MCF 10A (cell line): ENCODE data around the gene CCDC88B. TPM values are rescaled to one million over a fixed set of nuclear protein-coding genes. Genes with fewer than 3 reads are reported as not detected.

Experiments used
- BruUV-seq: library from RNA; stranded (reverse); fragments of 400-500 nt; replicated peaks from 2 replicates; lab custom pipeline; 2021; lab: Mats Ljungman, UMichigan
- CTCF ChIA-PET: fragments of 300-600 bp; sonication (Branson Sonifier 250); formaldehyde crosslinking; extraction: SDS; loops from one replicate; lab custom pipeline; 2021; ENCODE audit warnings: antibody characterized with exemption, inconsistent platforms; lab: Yijun Ruan, JAX
- POLR2A ChIA-PET: fragments of 300-600, 350-650 bp; sonication (Branson Sonifier 250); formaldehyde crosslinking; extraction: SDS; loops from one replicate; lab custom pipeline; 2020; ENCODE audit warnings: antibody characterized with exemption, inconsistent platforms; lab: Yijun Ruan, JAX
- DNase-seq: peaks from one replicate; pipeline ENCODE4 v3.0.0-alpha.2; 2018; ENCODE audit not compliant: unreplicated experiment
- H3K27ac Mint-ChIP-seq: one replicate; pipeline ENCODE4 v1.8.0; 2022; ENCODE audit warnings: mild to moderate bottlenecking, low read depth, mixed read lengths; ENCODE audit not compliant: unreplicated experiment
- H3K27me3 Mint-ChIP-seq: one replicate; pipeline ENCODE4 v1.8.0; 2022; ENCODE audit warnings: mixed read lengths; ENCODE audit not compliant: insufficient read depth, unreplicated experiment
- H3K36me3 Mint-ChIP-seq: one replicate; pipeline ENCODE4 v1.8.0; 2022; ENCODE audit warnings: mild to moderate bottlenecking, moderate library complexity, mixed read lengths; ENCODE audit not compliant: insufficient read depth, unreplicated experiment
- H3K4me1 Mint-ChIP-seq: one replicate; pipeline ENCODE4 v1.8.0; 2022; ENCODE audit warnings: mixed read lengths; ENCODE audit not compliant: insufficient read depth, unreplicated experiment
- H3K4me3 Mint-ChIP-seq: one replicate; pipeline ENCODE4 v1.8.0; 2022; ENCODE audit warnings: mild to moderate bottlenecking, moderate library complexity, mixed read lengths; ENCODE audit not compliant: unreplicated experiment
- H3K9me3 Mint-ChIP-seq: one replicate; pipeline ENCODE4 v1.8.0; 2022; ENCODE audit warnings: mixed read lengths; ENCODE audit not compliant: unreplicated experiment
- intact Hi-C: fragments of 100-400 bp; cut with micrococcal nuclease; formaldehyde crosslinking; loops from 2 replicates; pipeline ENCODE4 v1.14.1; 2022
- total RNA-seq: library from RNA; stranded (reverse); gene quantifications from 2 replicates; pipeline ENCODE4 v1.2.3, GENCODE V29; 2022
- TF ChIP-seq, protein P1 (sequence below): fragments of 200-600 bp; IDR thresholded peaks from one replicate; pipeline ENCODE4 v1.8.0; 2022; ENCODE audit warnings: antibody characterized with exemption, mild to moderate bottlenecking; ENCODE audit not compliant: unreplicated experiment

Gene CCDC88B
- total RNA-seq, 1 experiment from 2014 or later = 4.2 TPM

DNA sequence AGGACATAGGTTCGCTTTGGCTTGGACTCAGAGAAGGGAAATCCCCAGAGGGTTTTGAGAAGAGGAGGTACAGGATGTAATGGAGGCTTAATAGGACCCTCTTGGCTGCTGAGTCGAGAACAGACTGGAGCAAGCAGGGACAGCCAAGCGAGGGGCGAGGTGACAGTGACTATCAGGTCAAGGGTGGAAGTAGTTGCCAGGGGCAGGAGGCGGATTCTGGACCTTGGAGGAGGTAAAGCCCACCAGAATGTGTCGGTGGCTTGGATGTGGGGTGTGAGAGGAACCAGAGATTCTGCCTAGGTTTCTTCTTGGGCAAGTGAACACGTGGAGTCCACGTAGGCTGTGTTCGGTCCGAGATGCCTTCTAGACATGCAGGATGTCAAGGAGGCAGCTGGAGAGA, 27.1 kb upstream of the CCDC88B start:
- TF ChIP-seq, protein P1, sequence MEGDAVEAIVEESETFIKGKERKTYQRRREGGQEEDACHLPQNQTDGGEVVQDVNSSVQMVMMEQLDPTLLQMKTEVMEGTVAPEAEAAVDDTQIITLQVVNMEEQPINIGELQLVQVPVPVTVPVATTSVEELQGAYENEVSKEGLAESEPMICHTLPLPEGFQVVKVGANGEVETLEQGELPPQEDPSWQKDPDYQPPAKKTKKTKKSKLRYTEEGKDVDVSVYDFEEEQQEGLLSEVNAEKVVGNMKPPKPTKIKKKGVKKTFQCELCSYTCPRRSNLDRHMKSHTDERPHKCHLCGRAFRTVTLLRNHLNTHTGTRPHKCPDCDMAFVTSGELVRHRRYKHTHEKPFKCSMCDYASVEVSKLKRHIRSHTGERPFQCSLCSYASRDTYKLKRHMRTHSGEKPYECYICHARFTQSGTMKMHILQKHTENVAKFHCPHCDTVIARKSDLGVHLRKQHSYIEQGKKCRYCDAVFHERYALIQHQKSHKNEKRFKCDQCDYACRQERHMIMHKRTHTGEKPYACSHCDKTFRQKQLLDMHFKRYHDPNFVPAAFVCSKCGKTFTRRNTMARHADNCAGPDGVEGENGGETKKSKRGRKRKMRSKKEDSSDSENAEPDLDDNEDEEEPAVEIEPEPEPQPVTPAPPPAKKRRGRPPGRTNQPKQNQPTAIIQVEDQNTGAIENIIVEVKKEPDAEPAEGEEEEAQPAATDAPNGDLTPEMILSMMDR = no peak
- no peaks in the 10 kb centered on the region for H3K9me3 Mint-ChIP-seq
- POLR2A ChIA-PET = interaction anchor here (0.6 to 1.4 kb wide), 5 partner anchors 14 to 41 kb away, joined by 3 to 5 read pairs (median 4); no protein-coding TSS in a partner anchor
- CTCF ChIA-PET = interaction anchor here (0.7 to 10.2 kb wide), 5 partner anchors 9 to 109 kb away, joined by 3 to 148 read pairs (median 6); partner anchors contain the start of gene RPS6KA4
- intact Hi-C loops = no loop called here
- H3K36me3 Mint-ChIP-seq = peaks cover 73% of the 10 kb centered on the region
- H3K4me1 Mint-ChIP-seq = peaks cover 15% of the 10 kb centered on the region
- BruUV-seq = no TSS peak
- H3K27ac Mint-ChIP-seq = peak overlapping the region; percentile 61
- no peak for DNase-seq
- no peak overlapping the region for H3K4me3 Mint-ChIP-seq
- H3K27me3 Mint-ChIP-seq = no peaks in the 10 kb centered on the region

DNA sequence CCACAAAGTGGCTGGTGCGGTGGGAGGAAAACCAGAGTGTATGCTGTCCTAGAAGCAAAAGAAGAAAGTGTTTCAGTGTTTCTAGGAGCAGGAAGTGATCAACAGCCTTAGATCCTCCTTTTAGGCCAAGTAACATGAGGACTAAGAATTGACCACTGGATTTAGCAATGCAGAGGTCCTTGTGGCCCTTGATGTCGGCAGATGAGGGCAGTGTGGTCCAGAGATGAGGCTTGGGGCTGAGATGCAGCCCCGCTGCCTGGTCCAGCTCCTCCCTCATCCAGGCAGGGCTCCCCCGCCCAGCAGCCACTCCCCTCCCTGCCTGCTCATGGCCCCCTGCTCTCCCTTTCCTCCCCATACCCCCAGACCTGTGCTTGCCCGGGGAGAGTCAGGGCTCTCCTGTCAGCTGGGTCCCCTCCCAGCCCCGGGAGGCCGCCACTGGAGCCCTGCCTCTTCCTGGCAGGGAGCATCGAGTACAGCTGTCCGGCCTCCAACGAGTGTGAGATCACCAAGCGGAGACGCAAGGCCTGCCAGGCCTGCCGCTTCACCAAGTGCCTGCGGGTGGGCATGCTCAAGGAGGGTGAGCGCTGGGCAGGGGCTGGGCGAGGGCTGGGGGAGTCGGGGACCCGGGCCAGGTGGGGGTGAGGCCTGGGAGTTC, 26.4 kb upstream of the CCDC88B start:
- Mint-ChIP-seq H3K27me3 (no peaks in the 10 kb centered on the region), H3K4me1 (peaks cover 15% of the 10 kb centered on the region), H3K36me3 (peaks cover 71% of the 10 kb centered on the region), H3K27ac (peak overlapping the region; percentile 61), H3K4me3 (no peak overlapping the region), H3K9me3 (no peaks in the 10 kb centered on the region)
- ChIA-PET POLR2A (interaction anchor here (0.6 to 5.8 kb wide), 4 partner anchors 11 to 67 kb away, joined by 3 to 64 read pairs (median 5); partner anchors contain the start of genes ESRRA and PPP1R14B), CTCF (interaction anchor here (1.0 to 10.2 kb wide), 6 partner anchors 9 to 135 kb away, joined by 3 to 148 read pairs (median 4); partner anchors contain the start of gene RPS6KA4)
- BruUV-seq = no TSS peak
- intact Hi-C loops = no loop called here
- DNase-seq = no peak
- TF ChIP-seq, protein P1 = no peak

DNA sequence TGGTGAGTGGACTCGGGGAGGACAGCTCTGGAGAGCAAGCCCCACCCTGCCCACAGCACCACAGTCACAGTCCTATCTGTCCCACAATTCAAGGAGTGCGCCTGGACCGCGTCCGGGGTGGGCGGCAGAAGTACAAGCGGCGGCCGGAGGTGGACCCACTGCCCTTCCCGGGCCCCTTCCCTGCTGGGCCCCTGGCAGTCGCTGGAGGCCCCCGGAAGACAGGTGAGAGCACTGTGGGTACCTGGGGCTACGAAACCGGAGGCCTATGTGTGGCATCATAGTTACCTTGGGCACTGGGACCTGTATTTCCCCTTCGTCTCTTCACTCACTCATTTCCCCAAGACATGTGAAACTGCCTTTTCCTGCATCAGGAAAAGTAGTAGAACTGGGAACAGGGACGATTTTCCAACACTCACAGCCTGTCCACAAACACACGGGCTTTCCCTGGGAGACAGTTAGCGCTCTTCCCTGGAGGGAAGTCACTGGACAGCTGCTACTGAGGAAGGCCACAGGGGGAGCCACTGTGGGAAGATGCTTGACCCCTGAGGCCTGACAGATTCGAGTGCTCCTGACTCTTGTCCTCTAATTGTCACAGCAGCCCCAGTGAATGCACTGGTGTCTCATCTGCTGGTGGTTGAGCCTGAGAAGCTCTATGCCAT, 25.7 kb upstream of the CCDC88B start:
- H3K27ac Mint-ChIP-seq = no peak overlapping the region
- H3K4me1 Mint-ChIP-seq = peaks cover 21% of the 10 kb centered on the region
- intact Hi-C loops = no loop called here
- no peak overlapping the region for H3K4me3 Mint-ChIP-seq
- peaks cover 65% of the 10 kb centered on the region for H3K36me3 Mint-ChIP-seq
- no peak for DNase-seq
- TF ChIP-seq, protein P1 = no peak
- ChIA-PET POLR2A (interaction anchor here (1.3 to 5.8 kb wide), 2 partner anchors 11 to 68 kb away, joined by 5 to 64 read pairs; partner anchors contain the start of genes ESRRA and PPP1R14B), CTCF (interaction anchor here (1.0 to 10.2 kb wide), 4 partner anchors 17 to 135 kb away, joined by 3 to 148 read pairs (median 49); partner anchors contain the start of gene RPS6KA4)
- H3K27me3 Mint-ChIP-seq = no peaks in the 10 kb centered on the region
- BruUV-seq = no TSS peak
- no peaks in the 10 kb centered on the region for H3K9me3 Mint-ChIP-seq
